Naive B cell (primary cell): ENCODE data around the gene DOK6. TPM values are rescaled to one million over a fixed set of nuclear protein-coding genes. Genes with fewer than 3 reads are reported as not detected.
A peak's percentile ranks its signal among the peaks of the same experiment; 100 is the strongest.

Experiments used
- ATAC-seq, 2 donors: fragments of 150-1000 bp; cut with Tn5 transposase; 2 replicates each; pipeline ENCODE4 v1.10.0; 2021; ENCODE audit warnings: low read depth in 2 of 2, mild to moderate bottlenecking in 2 of 2, moderate library complexity in 2 of 2
- DNase-seq: peaks from one replicate; pipeline ENCODE4 v3.0.0; 2022
- H3K27ac Mint-ChIP-seq, 6 donors: one replicate each; pipeline ENCODE4 v1.8.0; 2020 to 2022; ENCODE audit warnings: mild to moderate bottlenecking in 6 of 6, mixed read lengths in 6 of 6, moderate library complexity in 5 of 6, inconsistent platforms in 2 of 6
- H3K27me3 Mint-ChIP-seq, 3 donors: one replicate each; pipeline ENCODE4 v1.8.0; 2021 to 2022; ENCODE audit warnings: mixed read lengths in 3 of 3, mild to moderate bottlenecking in 1 of 3
- H3K36me3 Mint-ChIP-seq, 2 donors: one replicate each; pipeline ENCODE4 v1.8.0; 2020 to 2022; ENCODE audit warnings: mixed read lengths in 2 of 2, inconsistent platforms in 1 of 2, mild to moderate bottlenecking in 1 of 2
- H3K4me1 Mint-ChIP-seq, 3 donors: one replicate each; pipeline ENCODE4 v1.8.0; 2020 to 2022; ENCODE audit warnings: mixed read lengths in 3 of 3, inconsistent platforms in 1 of 3, mild to moderate bottlenecking in 1 of 3, moderate library complexity in 1 of 3
- H3K4me3 Mint-ChIP-seq, 8 donors: one replicate each; pipeline ENCODE4 v1.8.0; 2020 to 2022; ENCODE audit warnings: mild to moderate bottlenecking in 8 of 8, mixed read lengths in 8 of 8, moderate library complexity in 8 of 8, inconsistent platforms in 2 of 8
- H3K9me3 Mint-ChIP-seq, 7 donors: one replicate each; pipeline ENCODE4 v1.8.0; 2020 to 2022; ENCODE audit warnings: mixed read lengths in 7 of 7, mild to moderate bottlenecking in 5 of 7, inconsistent platforms in 2 of 7, moderate library complexity in 1 of 7
- polyA plus RNA-seq, 6 donors: library from polyadenylated mRNA; unstranded; fragments of 300-500 nt; fragmentation: Illumina TruSeq; gene quantifications; one replicate each; pipeline ENCODE4 v1.2.3, GENCODE V29; 2021; ENCODE audit warnings: low read depth in 6 of 6

The DOK6 gene
- polyA plus RNA-seq, 6 donors from 2014 or later = not detected

- no peak overlapping the region for H3K4me3 Mint-ChIP-seq
- no peak for DNase-seq
- no peaks in the 10 kb centered on the region for H3K36me3 Mint-ChIP-seq
- ATAC-seq = no peak
- H3K9me3 Mint-ChIP-seq = peaks cover 0 to 5% (median 0%) of the 10 kb centered on the region in 7 donors
- no peaks in the 10 kb centered on the region for H3K4me1 Mint-ChIP-seq
- H3K27ac Mint-ChIP-seq = peak overlapping the region in 1 of 6 donors; percentile 4
- H3K27me3 Mint-ChIP-seq = no peaks in the 10 kb centered on the region
Measured at GRCh38 chr18:69480460-69480859, 79.8 kb downstream of the DOK6 start.

- no peak for DNase-seq
- no peaks in the 10 kb centered on the region for H3K36me3 Mint-ChIP-seq
- no peak for ATAC-seq
Measured at GRCh38 chr18:69483574-69483973, 82.9 kb downstream of the DOK6 start.

GRCh38 chr18:69484699-69485396 is 84.2 kb downstream of the DOK6 start:
- Mint-ChIP-seq H3K4me3 (no peak overlapping the region), H3K27ac (no peak overlapping the region), H3K9me3 (peaks cover 0 to 11% (median 4%) of the 10 kb centered on the region in 7 donors), H3K27me3 (no peaks in the 10 kb centered on the region), H3K36me3 (no peaks in the 10 kb centered on the region), H3K4me1 (no peaks in the 10 kb centered on the region)
- DNase-seq (no peak), ATAC-seq (no peak)

More at GRCh38 chr18:69483574-69483973, 82.9 kb downstream of the DOK6 start:
- no peak overlapping the region for H3K27ac Mint-ChIP-seq
- no peak overlapping the region for H3K4me3 Mint-ChIP-seq
- H3K4me1 Mint-ChIP-seq = no peaks in the 10 kb centered on the region
- no peaks in the 10 kb centered on the region for H3K27me3 Mint-ChIP-seq
- peaks cover 0 to 8% (median 3%) of the 10 kb centered on the region in 7 donors for H3K9me3 Mint-ChIP-seq

GRCh38 chr18:69487488-69488394 is 87.1 kb downstream of the DOK6 start:
- Mint-ChIP-seq H3K27ac (no peak overlapping the region), H3K27me3 (no peaks in the 10 kb centered on the region), H3K4me3 (no peak overlapping the region), H3K36me3 (no peaks in the 10 kb centered on the region), H3K9me3 (peaks cover 0 to 11% (median 4%) of the 10 kb centered on the region in 7 donors), H3K4me1 (no peaks in the 10 kb centered on the region)
- no peak for DNase-seq
- no peak for ATAC-seq

- no peaks in the 10 kb centered on the region for H3K4me1 Mint-ChIP-seq
- H3K27me3 Mint-ChIP-seq = no peaks in the 10 kb centered on the region
- no peaks in the 10 kb centered on the region for H3K36me3 Mint-ChIP-seq
- peaks cover 0 to 11% (median 4%) of the 10 kb centered on the region in 7 donors for H3K9me3 Mint-ChIP-seq
- H3K27ac Mint-ChIP-seq = no peak overlapping the region
- no peak overlapping the region for H3K4me3 Mint-ChIP-seq
- no peak for ATAC-seq
- DNase-seq = no peak
Measured at GRCh38 chr18:69490072-69490471, 89.4 kb downstream of the DOK6 start.

- no peaks in the 10 kb centered on the region for H3K4me1 Mint-ChIP-seq
- H3K4me3 Mint-ChIP-seq = no peak overlapping the region
- ATAC-seq (no peak), DNase-seq (no peak)
- H3K27me3 Mint-ChIP-seq = no peaks in the 10 kb centered on the region
- H3K27ac Mint-ChIP-seq = no peak overlapping the region
- no peaks in the 10 kb centered on the region for H3K36me3 Mint-ChIP-seq
- H3K9me3 Mint-ChIP-seq = peaks cover 0 to 11% (median 4%) of the 10 kb centered on the region in 7 donors
Measured at GRCh38 chr18:69490813-69491212, 90.1 kb downstream of the DOK6 start.

GRCh38 chr18:69491576-69491975 is 90.9 kb downstream of the DOK6 start:
- Mint-ChIP-seq H3K27ac (no peak overlapping the region), H3K36me3 (no peaks in the 10 kb centered on the region), H3K4me3 (no peak overlapping the region), H3K9me3 (peaks cover 0 to 11% (median 4%) of the 10 kb centered on the region in 7 donors), H3K4me1 (no peaks in the 10 kb centered on the region), H3K27me3 (no peaks in the 10 kb centered on the region)
- ATAC-seq = no peak
- DNase-seq = no peak

- Mint-ChIP-seq H3K4me3 (no peak overlapping the region), H3K4me1 (no peaks in the 10 kb centered on the region), H3K36me3 (no peaks in the 10 kb centered on the region), H3K27ac (no peak overlapping the region), H3K27me3 (no peaks in the 10 kb centered on the region), H3K9me3 (peaks cover 0 to 10% (median 4%) of the 10 kb centered on the region in 7 donors)
- ATAC-seq = no peak
- no peak for DNase-seq
Measured at GRCh38 chr18:69492861-69493260, 92.2 kb downstream of the DOK6 start.

GRCh38 chr18:69494841-69495240 is 94.2 kb downstream of the DOK6 start:
- Mint-ChIP-seq H3K27ac (no peak overlapping the region), H3K36me3 (no peaks in the 10 kb centered on the region)
- no peak for DNase-seq

GRCh38 chr18:69495338-69495737 is 94.7 kb downstream of the DOK6 start:
- no peak overlapping the region for H3K27ac Mint-ChIP-seq
- ATAC-seq (no peak), DNase-seq (no peak)
- H3K36me3 Mint-ChIP-seq = no peaks in the 10 kb centered on the region
- H3K4me1 Mint-ChIP-seq = no peaks in the 10 kb centered on the region
- H3K9me3 Mint-ChIP-seq = peaks cover 0 to 5% (median 0%) of the 10 kb centered on the region in 7 donors
- no peak overlapping the region for H3K4me3 Mint-ChIP-seq
- H3K27me3 Mint-ChIP-seq = no peaks in the 10 kb centered on the region

More at GRCh38 chr18:69494841-69495240, 94.2 kb downstream of the DOK6 start:
- Mint-ChIP-seq H3K27me3 (no peaks in the 10 kb centered on the region), H3K4me3 (peak overlapping the region in 1 of 8 donors; percentile 5), H3K9me3 (peaks cover 0 to 4% (median 0%) of the 10 kb centered on the region in 7 donors), H3K4me1 (no peaks in the 10 kb centered on the region)
- no peak for ATAC-seq

- ATAC-seq (no peak), DNase-seq (no peak)
- no peaks in the 10 kb centered on the region for H3K27me3 Mint-ChIP-seq
- no peaks in the 10 kb centered on the region for H3K4me1 Mint-ChIP-seq
- H3K9me3 Mint-ChIP-seq = peaks cover 0 to 5% (median 0%) of the 10 kb centered on the region in 7 donors
- H3K27ac Mint-ChIP-seq = no peak overlapping the region
- H3K36me3 Mint-ChIP-seq = no peaks in the 10 kb centered on the region
- H3K4me3 Mint-ChIP-seq = no peak overlapping the region
Measured at GRCh38 chr18:69495841-69496533, 95.3 kb downstream of the DOK6 start.

GRCh38 chr18:69518989-69519388 is 118.3 kb downstream of the DOK6 start:
- Mint-ChIP-seq H3K27me3 (no peaks in the 10 kb centered on the region), H3K4me3 (no peak overlapping the region), H3K4me1 (no peaks in the 10 kb centered on the region), H3K36me3 (no peaks in the 10 kb centered on the region), H3K9me3 (peaks cover 0 to 4% (median 0%) of the 10 kb centered on the region in 7 donors), H3K27ac (no peak overlapping the region)
- ATAC-seq (no peak), DNase-seq (no peak)

- Mint-ChIP-seq H3K4me3 (no peak overlapping the region), H3K9me3 (no peaks in the 10 kb centered on the region), H3K36me3 (no peaks in the 10 kb centered on the region), H3K4me1 (no peaks in the 10 kb centered on the region), H3K27ac (no peak overlapping the region), H3K27me3 (no peaks in the 10 kb centered on the region)
- ATAC-seq (no peak), DNase-seq (no peak)
Measured at GRCh38 chr18:69523582-69523981, 122.9 kb downstream of the DOK6 start.
